Gastrocnemius medialis (tissue), 4 donors: ENCODE data around the gene PROZ. TPM values are rescaled to one million over a fixed set of nuclear protein-coding genes. Genes with fewer than 3 reads are reported as not detected.

ENCODE experiments used
- ATAC-seq, 2 donors: fragments of 150-250 bp; one replicate each; pipeline ENCODE4 v1.9.1; 2016
- DNase-seq, 2 donors: peaks; one replicate each; pipeline ENCODE4 v3.0.0-alpha.2; 2019
- H3K27ac ChIP-seq, 4 donors: fragments of 200-600 bp; sonication (generic); 1 replicate in 1 of 4; 2 replicates in 3 of 4; pipeline ENCODE4 v1.5.1; 2016 to 2018; ENCODE audit warnings: mild to moderate bottlenecking in 2 of 4, moderate library complexity in 1 of 4
- H3K27me3 ChIP-seq, 3 donors: fragments of 200-600 bp; sonication (generic) in 2 of 3; 1 replicate in 1 of 3; 2 replicates in 2 of 3; pipeline versions ENCODE4 v1.5.1 to v1.6.0; 2016 to 2019; ENCODE audit warnings: mild to moderate bottlenecking in 1 of 3, moderate library complexity in 1 of 3
- H3K36me3 ChIP-seq, 2 donors: fragments of 200-600 bp; sonication (generic) in 1 of 2; one replicate each; pipeline ENCODE4 v1.5.1; 2017 to 2018
- H3K4me1 ChIP-seq, 2 donors: fragments of 200-600 bp; sonication (generic) in 1 of 2; one replicate each; pipeline ENCODE4 v1.5.1; 2016 to 2017; ENCODE audit warnings: mild to moderate bottlenecking in 2 of 2
- H3K4me3 ChIP-seq, 4 donors: fragments of 200-600 bp; sonication (generic) in 3 of 4; 1 replicate in 1 of 4; 2 replicates in 3 of 4; pipeline ENCODE4 v1.5.1; 2016 to 2019; ENCODE audit warnings: mild to moderate bottlenecking in 2 of 4
- H3K9me3 ChIP-seq, 3 donors: fragments of 200-600 bp; sonication (generic) in 2 of 3; 1 replicate in 1 of 3; 2 replicates in 2 of 3; pipeline ENCODE4 v1.5.1; 2016 to 2019
- POLR2A ChIP-seq, 2 donors: fragments of 450-650 bp; IDR thresholded peaks; one replicate each; pipeline ENCODE4 v1.6.1; 2017; ENCODE audit warnings: antibody characterized with exemption in 2 of 2, mild to moderate bottlenecking in 2 of 2, moderate library complexity in 2 of 2
- in situ Hi-C, 4 donors: fragments of 200-750 bp; cut with MboI; loops; one replicate each; pipeline versions ENCODE4 v1.15.0 to v1.8.0; 2017; ENCODE audit warnings: low sequenced_read_pairs in 4 of 4
- intact Hi-C: fragments of 100-400 bp; cut with DNase I; formaldehyde crosslinking; loops from one replicate; pipeline ENCODE4 v1.15.1; 2023; ENCODE audit warnings: low total_unique reads
- total RNA-seq, 4 donors: library from RNA; depleted of rRNA; stranded (reverse); fragments of >200 nt; gene quantifications; one replicate each; pipeline versions ENCODE4 v1.1.0 to v1.2.3, GENCODE V29; 2016
- TF ChIP-seq, protein P1 (sequence below), 5 experiments: fragments of 450-650 bp in 3 of 5; fragments of 200-600 bp in 2 of 5; sonication (generic) in 2 of 5; IDR thresholded peaks in 4 of 5; conservative IDR thresholded peaks in 1 of 5; 1 replicate in 4 of 5; 2 replicates in 1 of 5; pipeline ENCODE4 v1.5.1; 2016 to 2019; ENCODE audit warnings: antibody characterized with exemption in 5 of 5, mild to moderate bottlenecking in 3 of 5, moderate library complexity in 3 of 5

The PROZ gene
- total RNA-seq, 4 donors from 2014 or later: not detected

DNA sequence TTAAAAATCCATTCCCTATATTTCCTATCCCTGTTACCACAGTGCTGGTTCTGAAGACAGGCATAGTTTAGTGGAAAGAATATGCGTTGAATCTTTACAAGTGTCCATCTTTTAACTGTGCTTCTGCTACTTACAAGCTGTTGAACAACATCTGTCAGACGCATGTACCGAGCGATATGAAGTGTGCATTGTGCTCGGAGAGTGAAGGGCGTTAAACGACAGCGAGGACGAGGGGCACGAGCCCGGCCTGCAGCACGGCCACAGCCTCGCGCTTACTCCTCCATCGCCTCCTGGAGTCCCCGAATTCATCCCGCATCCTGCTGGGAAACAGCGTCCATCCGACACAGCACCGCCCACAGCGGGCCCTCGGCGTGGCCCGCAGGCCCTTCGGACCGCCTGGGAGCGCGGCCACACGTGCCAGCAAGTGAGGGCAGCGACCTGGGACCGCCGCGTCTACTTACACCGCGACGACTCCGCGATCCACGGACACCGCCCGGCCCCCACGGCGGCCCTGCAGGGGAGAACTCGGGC is 49.5 kb downstream of the PROZ start:
- H3K27ac ChIP-seq: peak overlapping the region; percentile 94 to 100 (median 100)
- peaks cover 67 to 73% of the 10 kb centered on the region in 2 donors for H3K4me1 ChIP-seq
- peak in 1 of 2 donors; percentile 42 for DNase-seq
- H3K36me3 ChIP-seq: peaks cover 0 to 10% of the 10 kb centered on the region in 2 donors
- ATAC-seq: peak; percentile 23 to 27
- H3K27me3 ChIP-seq: no peaks in the 10 kb centered on the region
- no peak for TF ChIP-seq POLR2A (IDR thresholded peaks at IDR 0.05)
- no peaks in the 10 kb centered on the region for H3K9me3 ChIP-seq
- intact Hi-C loops: loop anchor here (2.0 to 5.0 kb wide), 2 partner anchors 53 to 154 kb away; partner anchors contain the start of gene GRTP1
- in situ Hi-C loops: no loop called here
- peak overlapping the region; percentile 77 to 99 (median 90) for H3K4me3 ChIP-seq

- H3K27ac ChIP-seq: peak within 1 kb of the TSS; percentile 94 to 100 (median 100)
- DNase-seq (peak; percentile 80 to 86), ATAC-seq (peak; percentile 79 to 81)
- intact Hi-C loops (loop anchor here (2.0 to 5.0 kb wide), 2 partner anchors 54 to 154 kb away; partner anchors contain the start of gene GRTP1), in situ Hi-C loops (no loop called here)
- H3K4me1 ChIP-seq: peaks cover 74 to 75% of the 10 kb centered on the region in 2 donors
- peak; percentile 77 to 83 for TF ChIP-seq POLR2A (IDR thresholded peaks at IDR 0.05)
- TF ChIP-seq, protein P1, sequence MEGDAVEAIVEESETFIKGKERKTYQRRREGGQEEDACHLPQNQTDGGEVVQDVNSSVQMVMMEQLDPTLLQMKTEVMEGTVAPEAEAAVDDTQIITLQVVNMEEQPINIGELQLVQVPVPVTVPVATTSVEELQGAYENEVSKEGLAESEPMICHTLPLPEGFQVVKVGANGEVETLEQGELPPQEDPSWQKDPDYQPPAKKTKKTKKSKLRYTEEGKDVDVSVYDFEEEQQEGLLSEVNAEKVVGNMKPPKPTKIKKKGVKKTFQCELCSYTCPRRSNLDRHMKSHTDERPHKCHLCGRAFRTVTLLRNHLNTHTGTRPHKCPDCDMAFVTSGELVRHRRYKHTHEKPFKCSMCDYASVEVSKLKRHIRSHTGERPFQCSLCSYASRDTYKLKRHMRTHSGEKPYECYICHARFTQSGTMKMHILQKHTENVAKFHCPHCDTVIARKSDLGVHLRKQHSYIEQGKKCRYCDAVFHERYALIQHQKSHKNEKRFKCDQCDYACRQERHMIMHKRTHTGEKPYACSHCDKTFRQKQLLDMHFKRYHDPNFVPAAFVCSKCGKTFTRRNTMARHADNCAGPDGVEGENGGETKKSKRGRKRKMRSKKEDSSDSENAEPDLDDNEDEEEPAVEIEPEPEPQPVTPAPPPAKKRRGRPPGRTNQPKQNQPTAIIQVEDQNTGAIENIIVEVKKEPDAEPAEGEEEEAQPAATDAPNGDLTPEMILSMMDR (IDR thresholded peaks at IDR 0.05 in 4 of 5, conservative IDR thresholded peaks at IDR 0.05 in 1 of 5): no peak
- peaks cover 0 to 10% of the 10 kb centered on the region in 2 donors for H3K36me3 ChIP-seq
- H3K4me3 ChIP-seq: peak within 1 kb of the TSS; percentile 77 to 99 (median 90)
- no peaks in the 10 kb centered on the region for H3K9me3 ChIP-seq
- H3K27me3 ChIP-seq: no peaks in the 10 kb centered on the region
Measured at GRCh38 chr13:113208421-113209335, 50.2 kb downstream of the PROZ start, which contains the start of gene PCID2. PCID2 (minus strand) TSS chr13:113208669; CDS start chr13:113208634, 35 bp downstream.

GRCh38 chr13:113209336-113209758 is 50.9 kb downstream of the PROZ start, which contains the start of gene CUL4A:
CUL4A (plus strand) TSS chr13:113209613; CDS start chr13:113209628, 15 bp downstream.
- peak; percentile 73 to 76 for ATAC-seq
- peak; percentile 70 to 72 for TF ChIP-seq POLR2A (IDR thresholded peaks at IDR 0.05)
- TF ChIP-seq, protein P1 (IDR thresholded peaks at IDR 0.05 in 4 of 5, conservative IDR thresholded peaks at IDR 0.05 in 1 of 5): no peak
- H3K4me1 ChIP-seq: peaks cover 75% of the 10 kb centered on the region in 2 donors
- DNase-seq: peak; percentile 69 to 79
- peaks cover 0 to 10% of the 10 kb centered on the region in 2 donors for H3K36me3 ChIP-seq
- H3K9me3 ChIP-seq: no peaks in the 10 kb centered on the region
- in situ Hi-C loops (no loop called here), intact Hi-C loops (loop anchor here (2.0 to 5.0 kb wide), 2 partner anchors 55 to 153 kb away; partner anchors contain the start of gene GRTP1)
- H3K27ac ChIP-seq: peak within 1 kb of the TSS; percentile 94 to 100 (median 100)
- peak within 1 kb of the TSS; percentile 77 to 99 (median 90) for H3K4me3 ChIP-seq
- no peaks in the 10 kb centered on the region for H3K27me3 ChIP-seq

- in situ Hi-C loops: loop anchor here in 1 of 4 donors (10.0 kb wide), 1 partner anchor 85 kb away; the partner anchor contains the start of gene LAMP1
- intact Hi-C loops: loop anchor here (2.0 to 5.0 kb wide), 3 partner anchors 55 to 281 kb away; partner anchors contain the start of genes DCUN1D2 and GRTP1
- ATAC-seq: peak; percentile 37 to 38
- H3K4me1 ChIP-seq: peaks cover 77% of the 10 kb centered on the region in 2 donors
- H3K27ac ChIP-seq: peak overlapping the region; percentile 94 to 100 (median 100)
- H3K36me3 ChIP-seq: peaks cover 0 to 10% of the 10 kb centered on the region in 2 donors
- H3K27me3 ChIP-seq: no peaks in the 10 kb centered on the region
- peak; percentile 55 to 59 for DNase-seq
- no peaks in the 10 kb centered on the region for H3K9me3 ChIP-seq
- H3K4me3 ChIP-seq: peak overlapping the region; percentile 69 to 92 (median 81)
- TF ChIP-seq POLR2A (IDR thresholded peaks at IDR 0.05): peak in 1 of 2 donors; percentile 46
- TF ChIP-seq, protein P1 (IDR thresholded peaks at IDR 0.05 in 4 of 5, conservative IDR thresholded peaks at IDR 0.05 in 1 of 5): no peak
Measured at GRCh38 chr13:113209759-113210421, 51.4 kb downstream of the PROZ start.
